ENCODE measurements around the gene TMEM225.
"Not testable (repeated sequence)": the region's sequence is repeated elsewhere in the genome, so short reads cannot be mapped to it uniquely, and the experiment has no call there.

GRCh38 chr11:123867795-123868194 lies 17.7 kb downstream of the TMEM225 start:
- TF ChIP-seq SUZ12 (IDR thresholded peaks at IDR 0.05; ENCODE audit: extremely low read depth, insufficient read depth, insufficient read length); YY1 (IDR thresholded peaks at IDR 0.05; ENCODE audit: insufficient read depth, insufficient read length): not testable (repeated sequence)
